Pons (tissue), 1 donor: ENCODE results near the gene DAPL1.
A peak's percentile ranks its signal among the peaks of the same experiment; 100 is the strongest.

Source experiments
- DNase-seq: peaks from one replicate; pipeline ENCODE4 v3.0.0-alpha.2; 2016; ENCODE audit warnings: low spot score

Gene DAPL1

GRCh38 chr2:158795195-158795924 is at the start of gene DAPL1:
Gene DAPL1 (plus strand): TSS chr2:158795317. CDS start chr2:158795373, 56 bp downstream.
- no peak for DNase-seq

- no peak for DNase-seq
These were observed 49.2 kb upstream of the DAPL1 start for GRCh38 chr2:158745866-158746382.

- no peak for DNase-seq
These were observed 48.6 kb upstream of the DAPL1 start for GRCh38 chr2:158746488-158746887.

GRCh38 chr2:158747281-158747680 is 47.8 kb upstream of the DAPL1 start:
- no peak for DNase-seq

GRCh38 chr2:158748926-158749590 is 46.1 kb upstream of the DAPL1 start:
- no peak for DNase-seq

GRCh38 chr2:158750458-158751125 is 44.5 kb upstream of the DAPL1 start:
- DNase-seq = no peak

- peak; percentile 89 for DNase-seq
These were observed 41.2 kb upstream of the DAPL1 start for GRCh38 chr2:158753641-158754611.

- no peak for DNase-seq
These were observed 39.6 kb upstream of the DAPL1 start for GRCh38 chr2:158755310-158756087.

- DNase-seq = no peak
These were observed 38.8 kb upstream of the DAPL1 start for GRCh38 chr2:158756331-158756730.

- no peak for DNase-seq
These were observed 38.1 kb upstream of the DAPL1 start for GRCh38 chr2:158756976-158757375.

- no peak for DNase-seq
These were observed 34.2 kb upstream of the DAPL1 start for GRCh38 chr2:158760887-158761286.

GRCh38 chr2:158761621-158762020 is 33.5 kb upstream of the DAPL1 start:
- no peak for DNase-seq

GRCh38 chr2:158762336-158762735 is 32.8 kb upstream of the DAPL1 start:
- no peak for DNase-seq

- DNase-seq = no peak
These were observed 28.6 kb upstream of the DAPL1 start for GRCh38 chr2:158766524-158766923.

GRCh38 chr2:158772306-158773078 is 22.6 kb upstream of the DAPL1 start:
- peak; percentile 95 for DNase-seq

GRCh38 chr2:158773121-158773520 is 22.0 kb upstream of the DAPL1 start:
- peak; percentile 29 for DNase-seq

GRCh38 chr2:158774681-158775080 is 20.4 kb upstream of the DAPL1 start:
- no peak for DNase-seq

- DNase-seq = no peak
These were observed 19.7 kb upstream of the DAPL1 start for GRCh38 chr2:158775273-158776027.

GRCh38 chr2:158776231-158776630 is 18.9 kb upstream of the DAPL1 start:
- no peak for DNase-seq
